Transverse colon (tissue), 4 donors: ENCODE data around the gene SLC35A2.

Source experiments
- CTCF ChIP-seq, 5 experiments: fragments of 200-600 bp in 3 of 5; fragments of 450-650 bp in 2 of 5; sonication (generic) in 3 of 5; IDR thresholded peaks; 1 replicate in 2 of 5; 2 replicates in 3 of 5; pipeline ENCODE4 v1.5.1; 2016 to 2017; ENCODE audit warnings: antibody characterized with exemption in 5 of 5, inconsistent platforms in 3 of 5, mild to moderate bottlenecking in 2 of 5, moderate library complexity in 1 of 5
- EP300 ChIP-seq: sonication (generic); formaldehyde crosslinking; IDR thresholded peaks from one replicate; pipeline ENCODE4 v1.6.1; 2017; ENCODE audit warnings: antibody characterized with exemption, low read depth
- POLR2A ChIP-seq: fragments of 450-650 bp; IDR thresholded peaks from one replicate; pipeline ENCODE4 v1.6.1; 2016; ENCODE audit warnings: antibody characterized with exemption, mild to moderate bottlenecking, moderate library complexity
- POLR2AphosphoS5 ChIP-seq, 3 donors: sonication (generic); formaldehyde crosslinking; IDR thresholded peaks; one replicate each; pipeline ENCODE4 v1.6.1; 2016; ENCODE audit warnings: antibody characterized with exemption in 3 of 3

- TF ChIP-seq POLR2AphosphoS5 (IDR thresholded peaks at IDR 0.05), result no peak
- no peak for TF ChIP-seq CTCF (IDR thresholded peaks at IDR 0.05)
- no peak for TF ChIP-seq POLR2A
- TF ChIP-seq EP300, result no peak
Measured at GRCh38 chrX:48942895-48943294, 31.4 kb upstream of the SLC35A2 start.
